Kidney epithelial cell (primary cell): ENCODE results near the gene PRMT2. TPM values are rescaled to one million over a fixed set of nuclear protein-coding genes. Genes with fewer than 3 reads are reported as not detected.

Experiments used
- DNase-seq: peaks from one replicate; pipeline ENCODE4 v3.0.0-alpha.2; 2010; ENCODE audit warnings: low read depth
- H3K27me3 ChIP-seq: 2 replicates; pipeline ENCODE4 v1.6.0; 2011; ENCODE audit warnings: low read length; ENCODE audit not compliant: control insufficient read depth, insufficient read depth
- H3K36me3 ChIP-seq: 2 replicates; pipeline ENCODE4 v1.5.1; 2011; ENCODE audit warnings: low read length; ENCODE audit not compliant: control insufficient read depth, insufficient read depth
- H3K4me3 ChIP-seq: 2 replicates; pipeline ENCODE4 v1.5.1; 2011; ENCODE audit warnings: low read depth, mild to moderate bottlenecking, control low read depth, low read length
- total RNA-seq: library from RNA; depleted of rRNA; stranded (reverse); fragments of >200 nt; gene quantifications from 2 replicates; pipeline ENCODE4 v1.2.3, GENCODE V29; 2015
- TF ChIP-seq, protein P1 (sequence below): IDR thresholded peaks from 2 replicates; pipeline ENCODE4 v1.5.1; 2011; ENCODE audit warnings: mild to moderate bottlenecking, moderate library complexity, low read length, control low read depth, inconsistent platforms; ENCODE audit not compliant: insufficient read depth, poor library complexity, severe bottlenecking

The PRMT2 gene
- total RNA-seq, 1 donor from 2014 or later = 66.7 TPM

DNA sequence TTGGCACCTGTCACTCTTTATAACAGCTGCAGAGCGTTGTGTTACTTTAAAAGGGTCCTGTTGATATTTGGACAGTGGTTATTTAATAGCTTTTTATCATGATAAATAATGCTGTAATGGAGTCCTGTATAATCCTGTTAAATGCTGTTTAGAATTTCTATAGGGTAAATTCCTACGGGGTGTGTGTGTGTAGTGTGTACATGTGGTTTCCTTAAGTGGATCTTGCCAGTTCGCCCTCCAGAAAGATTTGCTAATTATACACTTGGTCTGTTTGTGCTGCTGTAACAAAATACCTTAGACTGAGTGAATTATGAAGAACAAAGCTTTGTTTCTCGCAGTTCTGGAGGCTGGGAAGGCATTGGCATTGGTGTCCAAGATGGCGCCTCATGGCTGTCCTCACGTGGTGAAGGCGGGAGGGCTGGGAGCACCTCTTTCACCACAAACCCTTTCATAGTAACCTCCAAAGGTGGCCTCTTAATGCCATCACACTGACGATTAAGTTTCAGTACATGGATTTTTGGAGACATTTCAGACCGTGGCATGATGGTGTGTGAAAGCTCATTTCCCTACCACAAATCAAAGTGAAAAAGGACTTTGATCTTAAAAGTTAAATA lies 11.2 kb downstream of the PRMT2 start:
- no peaks in the 10 kb centered on the region for H3K36me3 ChIP-seq
- TF ChIP-seq, protein P1, sequence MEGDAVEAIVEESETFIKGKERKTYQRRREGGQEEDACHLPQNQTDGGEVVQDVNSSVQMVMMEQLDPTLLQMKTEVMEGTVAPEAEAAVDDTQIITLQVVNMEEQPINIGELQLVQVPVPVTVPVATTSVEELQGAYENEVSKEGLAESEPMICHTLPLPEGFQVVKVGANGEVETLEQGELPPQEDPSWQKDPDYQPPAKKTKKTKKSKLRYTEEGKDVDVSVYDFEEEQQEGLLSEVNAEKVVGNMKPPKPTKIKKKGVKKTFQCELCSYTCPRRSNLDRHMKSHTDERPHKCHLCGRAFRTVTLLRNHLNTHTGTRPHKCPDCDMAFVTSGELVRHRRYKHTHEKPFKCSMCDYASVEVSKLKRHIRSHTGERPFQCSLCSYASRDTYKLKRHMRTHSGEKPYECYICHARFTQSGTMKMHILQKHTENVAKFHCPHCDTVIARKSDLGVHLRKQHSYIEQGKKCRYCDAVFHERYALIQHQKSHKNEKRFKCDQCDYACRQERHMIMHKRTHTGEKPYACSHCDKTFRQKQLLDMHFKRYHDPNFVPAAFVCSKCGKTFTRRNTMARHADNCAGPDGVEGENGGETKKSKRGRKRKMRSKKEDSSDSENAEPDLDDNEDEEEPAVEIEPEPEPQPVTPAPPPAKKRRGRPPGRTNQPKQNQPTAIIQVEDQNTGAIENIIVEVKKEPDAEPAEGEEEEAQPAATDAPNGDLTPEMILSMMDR = no peak
- no peak overlapping the region for H3K4me3 ChIP-seq
- DNase-seq = no peak
- no peaks in the 10 kb centered on the region for H3K27me3 ChIP-seq

DNA sequence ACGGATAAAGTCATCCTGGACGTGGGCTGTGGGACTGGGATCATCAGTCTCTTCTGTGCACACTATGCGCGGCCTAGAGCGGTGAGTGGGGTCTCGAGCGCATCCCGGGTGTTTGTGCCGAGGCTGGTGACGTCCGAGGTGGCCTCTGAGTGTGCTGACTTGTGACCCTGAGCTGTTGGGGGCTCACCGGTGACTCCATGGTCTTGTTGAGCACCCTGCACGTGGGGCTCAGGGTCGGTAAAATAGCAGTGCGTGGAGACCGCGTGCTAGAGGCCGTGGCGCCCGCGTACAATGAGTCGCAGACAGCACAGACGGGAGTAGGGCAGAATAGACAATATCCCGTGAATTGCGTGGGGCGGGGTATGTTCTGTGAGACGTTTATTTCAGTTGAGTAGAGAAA lies 13.1 kb downstream of the PRMT2 start:
- DNase-seq = no peak
- Histone ChIP-seq H3K36me3 (no peaks in the 10 kb centered on the region), H3K4me3 (no peak overlapping the region), H3K27me3 (no peaks in the 10 kb centered on the region)
- TF ChIP-seq, protein P1 = no peak

DNA sequence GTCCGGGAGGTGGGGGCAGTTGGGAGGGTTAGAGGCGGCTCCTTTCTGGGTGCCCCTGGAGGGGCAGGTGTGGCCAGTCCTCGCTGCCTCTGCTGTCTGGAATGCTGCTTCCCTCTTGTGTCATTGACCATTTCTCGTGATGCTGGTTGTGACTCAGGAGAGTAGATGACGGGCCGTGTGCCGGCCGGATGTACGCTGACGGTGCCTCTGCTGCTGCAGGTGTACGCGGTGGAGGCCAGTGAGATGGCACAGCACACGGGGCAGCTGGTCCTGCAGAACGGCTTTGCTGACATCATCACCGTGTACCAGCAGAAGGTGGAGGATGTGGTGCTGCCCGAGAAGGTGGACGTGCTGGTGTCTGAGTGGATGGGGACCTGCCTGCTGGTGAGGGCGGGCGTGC lies 13.9 kb downstream of the PRMT2 start:
- no peak overlapping the region for H3K4me3 ChIP-seq
- DNase-seq = no peak
- no peaks in the 10 kb centered on the region for H3K27me3 ChIP-seq
- TF ChIP-seq, protein P1 = no peak
- no peaks in the 10 kb centered on the region for H3K36me3 ChIP-seq

DNA sequence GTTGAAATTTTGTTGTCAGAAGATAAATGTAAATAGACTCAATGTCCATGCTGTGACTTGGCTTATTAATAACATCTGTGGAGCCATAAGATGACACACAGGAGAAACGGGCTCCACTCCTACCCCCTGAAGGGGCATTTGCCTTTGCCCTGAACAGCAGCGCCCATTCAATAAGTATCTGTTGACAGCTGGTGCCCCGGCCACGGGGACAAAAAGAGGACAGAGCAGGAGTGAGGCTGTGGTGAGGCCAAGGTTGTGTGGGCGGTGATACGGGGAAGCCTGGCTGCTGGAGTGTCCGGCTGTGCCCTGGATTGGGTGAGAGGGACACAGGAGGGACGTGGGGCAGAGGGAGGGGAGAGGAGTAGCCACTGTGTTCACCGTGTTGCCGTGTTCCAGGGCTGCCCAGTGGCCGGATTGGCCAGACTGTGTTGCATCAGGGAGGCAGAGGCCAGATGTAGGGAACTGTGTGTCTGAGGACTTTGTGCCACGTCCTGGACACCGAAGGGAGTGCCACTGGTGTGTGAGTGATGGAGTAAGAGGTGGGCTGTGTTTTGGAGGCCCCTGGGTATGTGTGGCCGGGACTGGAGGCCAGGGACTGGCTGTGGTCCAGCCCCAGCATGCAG lies 15.1 kb downstream of the PRMT2 start:
- H3K4me3 ChIP-seq = no peak overlapping the region
- no peak for DNase-seq
- H3K27me3 ChIP-seq = no peaks in the 10 kb centered on the region
- H3K36me3 ChIP-seq = no peaks in the 10 kb centered on the region
- TF ChIP-seq, protein P1 = no peak

DNA sequence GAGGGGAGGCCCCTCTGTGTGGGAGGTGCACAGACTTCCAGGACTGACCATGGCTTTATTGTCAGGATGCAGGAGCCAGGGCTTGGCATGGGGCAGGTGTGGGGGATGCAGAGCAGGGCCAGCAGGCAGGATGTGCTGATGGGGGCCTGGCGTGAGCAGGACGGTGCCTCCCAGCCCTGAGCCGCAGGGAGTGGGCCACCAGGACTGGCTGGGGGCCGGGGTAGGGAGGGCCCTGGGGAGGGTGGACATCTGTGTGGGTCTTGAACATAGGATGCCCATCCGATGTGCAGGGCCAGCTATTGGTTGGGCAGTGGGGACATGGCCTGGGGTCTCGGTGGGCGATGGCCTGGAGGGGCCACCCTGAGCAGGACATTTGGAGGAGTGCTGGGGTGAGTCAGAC lies 15.6 kb downstream of the PRMT2 start:
- H3K27me3 ChIP-seq = no peaks in the 10 kb centered on the region
- H3K36me3 ChIP-seq = no peaks in the 10 kb centered on the region
- no peak for DNase-seq
- TF ChIP-seq, protein P1 = no peak
- H3K4me3 ChIP-seq = no peak overlapping the region

DNA sequence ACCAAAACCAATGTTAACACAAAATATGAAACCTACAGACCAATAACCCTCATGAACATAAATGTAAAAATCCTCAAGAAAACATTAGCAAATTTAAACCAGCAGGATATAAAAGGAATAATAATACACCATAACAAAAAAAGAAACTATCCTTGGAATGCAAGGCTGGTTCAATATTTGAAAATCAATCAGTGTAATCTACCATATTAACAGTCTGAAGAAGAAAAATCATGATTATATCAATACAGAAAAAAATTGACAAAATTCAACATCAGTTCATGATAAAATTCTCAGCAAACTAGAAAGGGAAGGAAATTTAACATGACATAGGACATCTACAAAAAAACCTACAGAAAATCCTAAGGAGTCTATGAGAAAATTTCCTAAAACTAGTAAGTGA lies 19.8 kb downstream of the PRMT2 start:
- DNase-seq = no peak
- no peak overlapping the region for H3K4me3 ChIP-seq
- H3K36me3 ChIP-seq = peaks cover 3% of the 10 kb centered on the region
- H3K27me3 ChIP-seq = no peaks in the 10 kb centered on the region
- TF ChIP-seq, protein P1 = no peak
